Body of pancreas (tissue), 4 donors: ENCODE data around the gene CDT1.

ENCODE experiments used
- CTCF ChIP-seq, 7 experiments: fragments of 450-650 bp in 4 of 7; fragments of 200-600 bp in 3 of 7; sonication (generic) in 3 of 7; IDR thresholded peaks; one replicate each; pipeline ENCODE4 v1.5.1; 2016 to 2019; ENCODE audit warnings: antibody characterized with exemption in 7 of 7
- POLR2A ChIP-seq, 3 donors: fragments of 450-650 bp; IDR thresholded peaks; one replicate each; pipeline ENCODE4 v1.6.1; 2016; ENCODE audit warnings: antibody characterized with exemption in 3 of 3, mild to moderate bottlenecking in 2 of 3

DNA sequence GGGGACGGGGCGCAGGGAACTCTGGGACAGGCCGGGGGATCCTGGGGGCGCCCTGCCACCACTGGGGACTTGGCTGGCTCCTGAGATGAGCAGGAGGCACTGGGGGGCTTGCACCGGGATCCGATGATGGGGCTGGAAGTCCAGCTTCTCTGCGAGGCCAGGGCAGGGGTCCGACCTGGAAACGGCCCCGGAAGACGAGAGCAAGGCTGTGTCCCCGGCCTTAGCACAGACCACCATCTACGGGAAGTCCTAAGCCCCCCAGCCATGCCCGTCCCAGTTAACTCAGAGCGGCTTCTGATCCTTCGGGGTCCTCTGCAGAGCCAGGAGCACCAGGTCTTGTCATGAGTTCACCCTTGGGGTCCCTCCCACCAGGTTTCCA, 573 bp downstream of the CDT1 start:
- TF ChIP-seq CTCF (IDR thresholded peaks at IDR 0.05): no peak
- TF ChIP-seq POLR2A (IDR thresholded peaks at IDR 0.05): no peak
